ENCODE measurements around the gene OAS2.

OAS2 gene

GRCh38 chr12:112978163-112979040 is at the start of gene OAS2:
Gene OAS2, plus strand, starts transcription at chr12:112978519. Its CDS starts 90 bp downstream, at chr12:112978609.
- peak; percentile 74 for DNase-seq

GRCh38 chr12:112928978-112929377 is 49.3 kb upstream of the OAS2 start:
- DNase-seq: no peak

- no peak for DNase-seq
Measured at GRCh38 chr12:112929715-112930114, 48.6 kb upstream of the OAS2 start.

GRCh38 chr12:112930350-112930749 is 48.0 kb upstream of the OAS2 start:
- no peak for DNase-seq

- DNase-seq: no peak
Measured at GRCh38 chr12:112932485-112933128, 45.7 kb upstream of the OAS2 start.

GRCh38 chr12:112933129-112933505 is 45.2 kb upstream of the OAS2 start:
- DNase-seq: no peak

- DNase-seq: no peak
Measured at GRCh38 chr12:112936264-112936663, 42.1 kb upstream of the OAS2 start.

- DNase-seq: no peak
Measured at GRCh38 chr12:112936927-112937326, 41.4 kb upstream of the OAS2 start.

GRCh38 chr12:112937741-112938719 is 40.3 kb upstream of the OAS2 start, which contains the start of gene OAS3:
Gene OAS3, plus strand, starts transcription at chr12:112938474. Its CDS starts 57 bp downstream, at chr12:112938531.
- peak; percentile 49 for DNase-seq

- DNase-seq: no peak
Measured at GRCh38 chr12:112938751-112939150, 39.6 kb upstream of the OAS2 start.

GRCh38 chr12:112939761-112940381 is 38.4 kb upstream of the OAS2 start:
- DNase-seq: no peak

- no peak for DNase-seq
Measured at GRCh38 chr12:112941528-112942335, 36.6 kb upstream of the OAS2 start.

GRCh38 chr12:112942572-112942971 is 35.7 kb upstream of the OAS2 start:
- DNase-seq: no peak

- no peak for DNase-seq
Measured at GRCh38 chr12:112944024-112944690, 34.2 kb upstream of the OAS2 start.

GRCh38 chr12:112945515-112945914 is 32.8 kb upstream of the OAS2 start:
- DNase-seq: no peak

- DNase-seq: no peak
Measured at GRCh38 chr12:112946236-112947000, 31.9 kb upstream of the OAS2 start.

GRCh38 chr12:112947314-112947713 is 31.0 kb upstream of the OAS2 start:
- DNase-seq: no peak

- DNase-seq: no peak
Measured at GRCh38 chr12:112947761-112948160, 30.6 kb upstream of the OAS2 start.

- DNase-seq: no peak
Measured at GRCh38 chr12:112948806-112949205, 29.5 kb upstream of the OAS2 start.

- DNase-seq: no peak
Measured at GRCh38 chr12:112950701-112951100, 27.6 kb upstream of the OAS2 start.

All from activated gamma-delta T cell treated with Interleukin-2 at 50 U/mL for 16 hours (primary cell).